ENCODE data around the gene RIPOR3.

Gene RIPOR3

GRCh38 chr20:50670126-50670862 lies 21.0 kb downstream of the RIPOR3 start:
- DNase-seq (ENCODE audit: low read depth, low spot score): no peak
- no peaks in the 10 kb centered on the region for H3K36me3 ChIP-seq (ENCODE audit: control insufficient read depth, insufficient read depth, low read length)
- H3K27ac ChIP-seq (ENCODE audit: low read length): no peak overlapping the region
- no peaks in the 10 kb centered on the region for H3K27me3 ChIP-seq (ENCODE audit: control insufficient read depth, insufficient read depth, low read length)
- no CpG with 5 or more reads among the region's 12 CpGs for WGBS (ENCODE audit: insufficient coverage, insufficient read length)
- H3K4me1 ChIP-seq (ENCODE audit: control insufficient read depth, insufficient read depth, low read length): no peaks in the 10 kb centered on the region
- H3K9me3 ChIP-seq (ENCODE audit: control insufficient read depth, insufficient read depth, low read length): no peaks in the 10 kb centered on the region
- H3K4me3 ChIP-seq (ENCODE audit: low read length): no peak overlapping the region

GRCh38 chr20:50668798-50669197 lies 22.5 kb downstream of the RIPOR3 start:
- DNase-seq (ENCODE audit: low read depth, low spot score): no peak
- H3K4me1 ChIP-seq (ENCODE audit: control insufficient read depth, insufficient read depth, low read length): no peaks in the 10 kb centered on the region
- H3K9me3 ChIP-seq (ENCODE audit: control insufficient read depth, insufficient read depth, low read length): no peaks in the 10 kb centered on the region
- no peaks in the 10 kb centered on the region for H3K36me3 ChIP-seq (ENCODE audit: control insufficient read depth, insufficient read depth, low read length)
- WGBS (ENCODE audit: insufficient coverage, insufficient read length): no CpG with 5 or more reads among the region's 4 CpGs
- H3K4me3 ChIP-seq (ENCODE audit: low read length): no peak overlapping the region
- H3K27me3 ChIP-seq (ENCODE audit: control insufficient read depth, insufficient read depth, low read length): no peaks in the 10 kb centered on the region
- no peak overlapping the region for H3K27ac ChIP-seq (ENCODE audit: low read length)

- no peak for DNase-seq (ENCODE audit: low read depth, low spot score)
- Histone ChIP-seq H3K27ac (ENCODE audit: low read length) (no peak overlapping the region), H3K4me1 (ENCODE audit: control insufficient read depth, insufficient read depth, low read length) (no peaks in the 10 kb centered on the region), H3K9me3 (ENCODE audit: control insufficient read depth, insufficient read depth, low read length) (no peaks in the 10 kb centered on the region), H3K27me3 (ENCODE audit: control insufficient read depth, insufficient read depth, low read length) (no peaks in the 10 kb centered on the region), H3K4me3 (ENCODE audit: low read length) (no peak overlapping the region), H3K36me3 (ENCODE audit: control insufficient read depth, insufficient read depth, low read length) (no peaks in the 10 kb centered on the region)
- no CpG with 5 or more reads among the region's 6 CpGs for WGBS (ENCODE audit: insufficient coverage, insufficient read length)
Measured at GRCh38 chr20:50668326-50668725, 23.0 kb downstream of the RIPOR3 start.

- no peak overlapping the region for H3K27ac ChIP-seq (ENCODE audit: low read length)
- no peak overlapping the region for H3K4me3 ChIP-seq (ENCODE audit: low read length)
- no peaks in the 10 kb centered on the region for H3K4me1 ChIP-seq (ENCODE audit: control insufficient read depth, insufficient read depth, low read length)
Measured at GRCh38 chr20:50666709-50667298, 24.5 kb downstream of the RIPOR3 start.

GRCh38 chr20:50664254-50664653 lies 27.1 kb downstream of the RIPOR3 start:
- Histone ChIP-seq H3K9me3 (ENCODE audit: control insufficient read depth, insufficient read depth, low read length) (no peaks in the 10 kb centered on the region), H3K4me1 (ENCODE audit: control insufficient read depth, insufficient read depth, low read length) (no peaks in the 10 kb centered on the region; the same call in 1 of the 2 replicates), H3K27me3 (ENCODE audit: control insufficient read depth, insufficient read depth, low read length) (no peaks in the 10 kb centered on the region), H3K27ac (ENCODE audit: low read length) (no peak overlapping the region), H3K4me3 (ENCODE audit: low read length) (no peak overlapping the region), H3K36me3 (ENCODE audit: control insufficient read depth, insufficient read depth, low read length) (no peaks in the 10 kb centered on the region)
- WGBS (ENCODE audit: insufficient coverage, insufficient read length): no CpG with 5 or more reads among the region's 11 CpGs
- no peak for DNase-seq (ENCODE audit: low read depth, low spot score)

More at GRCh38 chr20:50666709-50667298, 24.5 kb downstream of the RIPOR3 start:
- Histone ChIP-seq H3K36me3 (ENCODE audit: control insufficient read depth, insufficient read depth, low read length) (no peaks in the 10 kb centered on the region), H3K9me3 (ENCODE audit: control insufficient read depth, insufficient read depth, low read length) (no peaks in the 10 kb centered on the region), H3K27me3 (ENCODE audit: control insufficient read depth, insufficient read depth, low read length) (no peaks in the 10 kb centered on the region)
- no CpG with 5 or more reads among the region's 9 CpGs for WGBS (ENCODE audit: insufficient coverage, insufficient read length)
- no peak for DNase-seq (ENCODE audit: low read depth, low spot score)

- Histone ChIP-seq H3K9me3 (ENCODE audit: control insufficient read depth, insufficient read depth, low read length) (no peaks in the 10 kb centered on the region), H3K4me1 (ENCODE audit: control insufficient read depth, insufficient read depth, low read length) (no peaks in the 10 kb centered on the region; the same call in 1 of the 2 replicates), H3K27ac (ENCODE audit: low read length) (no peak overlapping the region), H3K27me3 (ENCODE audit: control insufficient read depth, insufficient read depth, low read length) (no peaks in the 10 kb centered on the region), H3K36me3 (ENCODE audit: control insufficient read depth, insufficient read depth, low read length) (no peaks in the 10 kb centered on the region), H3K4me3 (ENCODE audit: low read length) (no peak overlapping the region)
- no CpG with 5 or more reads among the region's 10 CpGs for WGBS (ENCODE audit: insufficient coverage, insufficient read length)
- DNase-seq (ENCODE audit: low read depth, low spot score): no peak
Measured at GRCh38 chr20:50663095-50663821, 28.1 kb downstream of the RIPOR3 start.

- WGBS (ENCODE audit: insufficient coverage, insufficient read length): no CpG with 5 or more reads among the region's 6 CpGs
- no peaks in the 10 kb centered on the region for H3K27me3 ChIP-seq (ENCODE audit: control insufficient read depth, insufficient read depth, low read length)
- H3K9me3 ChIP-seq (ENCODE audit: control insufficient read depth, insufficient read depth, low read length): no peaks in the 10 kb centered on the region
- H3K36me3 ChIP-seq (ENCODE audit: control insufficient read depth, insufficient read depth, low read length): no peaks in the 10 kb centered on the region
- no peak overlapping the region for H3K4me3 ChIP-seq (ENCODE audit: low read length)
- no peaks in the 10 kb centered on the region; the same call in 1 of the 2 replicates for H3K4me1 ChIP-seq (ENCODE audit: control insufficient read depth, insufficient read depth, low read length)
- no peak overlapping the region for H3K27ac ChIP-seq (ENCODE audit: low read length)
- DNase-seq (ENCODE audit: low read depth, low spot score): no peak
Measured at GRCh38 chr20:50659975-50660670, 31.2 kb downstream of the RIPOR3 start.

- no CpG with 5 or more reads among the region's 10 CpGs for WGBS (ENCODE audit: insufficient coverage, insufficient read length)
- H3K9me3 ChIP-seq (ENCODE audit: control insufficient read depth, insufficient read depth, low read length): no peaks in the 10 kb centered on the region
- H3K4me3 ChIP-seq (ENCODE audit: low read length): no peak overlapping the region
- H3K4me1 ChIP-seq (ENCODE audit: control insufficient read depth, insufficient read depth, low read length): no peaks in the 10 kb centered on the region; the same call in 1 of the 2 replicates
- no peak overlapping the region for H3K27ac ChIP-seq (ENCODE audit: low read length)
- H3K27me3 ChIP-seq (ENCODE audit: control insufficient read depth, insufficient read depth, low read length): no peaks in the 10 kb centered on the region
- no peaks in the 10 kb centered on the region for H3K36me3 ChIP-seq (ENCODE audit: control insufficient read depth, insufficient read depth, low read length)
- DNase-seq (ENCODE audit: low read depth, low spot score): no peak
Measured at GRCh38 chr20:50658804-50659380, 32.5 kb downstream of the RIPOR3 start.

GRCh38 chr20:50655311-50655880 lies 35.9 kb downstream of the RIPOR3 start:
- DNase-seq (ENCODE audit: low read depth, low spot score): no peak
- no peaks in the 10 kb centered on the region for H3K27me3 ChIP-seq (ENCODE audit: control insufficient read depth, insufficient read depth, low read length)
- no peaks in the 10 kb centered on the region for H3K9me3 ChIP-seq (ENCODE audit: control insufficient read depth, insufficient read depth, low read length)
- H3K4me3 ChIP-seq (ENCODE audit: low read length): no peak overlapping the region
- H3K27ac ChIP-seq (ENCODE audit: low read length): no peak overlapping the region
- no peaks in the 10 kb centered on the region for H3K36me3 ChIP-seq (ENCODE audit: control insufficient read depth, insufficient read depth, low read length)
- no CpG with 5 or more reads among the region's 16 CpGs for WGBS (ENCODE audit: insufficient coverage, insufficient read length)
- no peaks in the 10 kb centered on the region; the same call in 1 of the 2 replicates for H3K4me1 ChIP-seq (ENCODE audit: control insufficient read depth, insufficient read depth, low read length)

All from iPS DF 6.9 (cell line).